H1 (cell line): ENCODE data around the gene TFR2.

Source experiments
- CEBPB ChIP-seq: IDR thresholded peaks from 2 replicates; pipeline ENCODE4 v1.6.1; 2012; ENCODE audit warnings: low read depth, low read length
- CTCF ChIP-seq, 3 experiments: IDR thresholded peaks; 1 replicate in 2 of 3; 2 replicates in 1 of 3; pipeline versions ENCODE4 v1.5.1 to v1.6.1; 2011; ENCODE audit warnings: low read length in 3 of 3, mild to moderate bottlenecking in 3 of 3, inconsistent platforms in 2 of 3, low read depth in 1 of 3, moderate library complexity in 1 of 3; ENCODE audit not compliant: insufficient read depth in 1 of 3; ENCODE audit errors: control extremely low read depth in 1 of 3
- EZH2 ChIP-seq: fragments of 200-600 bp; sonication (generic); IDR thresholded peaks from 2 replicates; pipeline ENCODE4 v1.7.1; 2012; ENCODE audit warnings: low read depth, mild to moderate bottlenecking, moderate library complexity, low read length, inconsistent platforms; ENCODE audit not compliant: severe bottlenecking
- JUND ChIP-seq: IDR thresholded peaks from 2 replicates; pipeline ENCODE4 v1.6.1; 2011; ENCODE audit warnings: mild to moderate bottlenecking, improper control_type of control experiment, low read length
- NRF1 ChIP-seq: IDR thresholded peaks from 2 replicates; pipeline ENCODE4 v1.6.1; 2011; ENCODE audit warnings: mild to moderate bottlenecking, low read depth, low read length, improper control_type of control experiment
- POLR2A ChIP-seq, 2 experiments: IDR thresholded peaks; 1 replicate in 1 of 2; 2 replicates in 1 of 2; pipeline ENCODE4 v1.6.1; 2011; ENCODE audit warnings: low read depth in 2 of 2, low read length in 2 of 2, mild to moderate bottlenecking in 2 of 2; ENCODE audit errors: control extremely low read depth in 1 of 2
- POLR2AphosphoS5 ChIP-seq: IDR thresholded peaks from 2 replicates; pipeline ENCODE4 v1.6.1; 2011; ENCODE audit warnings: low read depth, low read length
- RFX5 ChIP-seq: IDR thresholded peaks from 2 replicates; pipeline ENCODE4 v1.6.1; 2011; ENCODE audit warnings: low read depth, low read length, improper control_type of control experiment, borderline replicate concordance
- RNF2 ChIP-seq: fragments of 200-900, 300-1000 bp; sonication (generic); IDR thresholded peaks from 2 replicates; pipeline ENCODE4 v1.7.1; 2016; ENCODE audit warnings: borderline replicate concordance, low read depth, mild to moderate bottlenecking, antibody characterized with exemption, low read length; ENCODE audit not compliant: poor library complexity, severe bottlenecking; ENCODE audit errors: missing control alignments
- TAF1 ChIP-seq: IDR thresholded peaks from 2 replicates; pipeline ENCODE4 v1.6.1; 2011; ENCODE audit warnings: mild to moderate bottlenecking, low read depth, low read length
- TF ChIP-seq, protein P1 (sequence below): IDR thresholded peaks from 2 replicates; pipeline ENCODE4 v1.6.1; 2012; ENCODE audit warnings: low read length, inconsistent platforms

DNA sequence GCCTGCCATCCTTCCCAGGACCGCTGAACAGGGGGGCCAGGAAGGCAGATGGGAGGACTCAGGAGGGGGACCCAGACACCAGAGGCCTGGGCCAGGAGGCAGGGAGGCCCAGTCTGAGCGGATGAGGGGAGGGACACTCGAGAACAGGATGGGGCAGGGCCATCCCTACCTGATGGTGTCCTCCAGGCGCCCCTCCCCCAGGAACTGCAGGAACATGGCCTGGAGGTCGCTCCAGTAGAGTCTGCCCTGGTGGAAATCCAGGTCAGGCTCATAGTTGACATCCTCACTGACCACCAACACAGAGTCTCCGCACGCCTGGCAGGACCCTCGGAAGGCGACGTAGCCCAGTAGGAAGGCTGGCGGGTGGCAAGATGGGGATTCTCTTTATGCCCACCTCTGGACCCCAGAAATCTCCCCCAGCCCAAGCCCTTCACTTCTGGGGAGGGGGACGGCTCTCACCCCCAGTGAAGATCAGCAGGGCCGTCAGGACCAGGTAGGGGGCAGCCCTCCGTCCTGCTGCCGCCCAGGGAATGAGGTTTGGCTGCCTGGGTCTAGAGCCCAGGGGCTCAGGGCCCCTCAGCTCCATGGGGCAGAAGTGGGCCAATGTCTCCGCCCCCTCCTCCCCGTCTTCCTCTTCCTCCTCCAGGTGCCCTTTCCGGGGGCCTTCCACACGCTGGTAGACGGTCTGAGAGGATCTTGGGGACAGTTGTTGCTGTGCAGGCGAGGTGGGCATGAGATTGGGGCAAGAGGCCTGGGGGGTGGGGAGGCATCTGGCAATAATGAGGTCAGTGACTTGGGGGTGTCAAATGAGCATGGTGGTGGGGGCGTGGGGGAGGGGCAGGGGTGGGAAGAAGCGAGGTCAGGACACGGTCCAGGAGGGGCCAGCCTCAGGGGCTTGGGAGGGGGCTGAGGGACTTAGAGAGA, 573 bp downstream of the TFR2 start:
- no peak for TF ChIP-seq POLR2AphosphoS5
- no peak for TF ChIP-seq RNF2
- TF ChIP-seq CEBPB = no peak
- no peak for TF ChIP-seq POLR2A (IDR thresholded peaks at IDR 0.05; ENCODE audit: control extremely low read depth in 1 of 2, low read depth in 2 of 2, low read length in 2 of 2)
- TF ChIP-seq RFX5 = no peak
- TF ChIP-seq NRF1 = no peak
- TF ChIP-seq EZH2 = no peak
- TF ChIP-seq TAF1 = no peak
- TF ChIP-seq CTCF (IDR thresholded peaks at IDR 0.05; ENCODE audit: control extremely low read depth in 1 of 3, insufficient read depth in 1 of 3, low read depth in 1 of 3, low read length in 3 of 3) = no peak
- TF ChIP-seq, protein P1, sequence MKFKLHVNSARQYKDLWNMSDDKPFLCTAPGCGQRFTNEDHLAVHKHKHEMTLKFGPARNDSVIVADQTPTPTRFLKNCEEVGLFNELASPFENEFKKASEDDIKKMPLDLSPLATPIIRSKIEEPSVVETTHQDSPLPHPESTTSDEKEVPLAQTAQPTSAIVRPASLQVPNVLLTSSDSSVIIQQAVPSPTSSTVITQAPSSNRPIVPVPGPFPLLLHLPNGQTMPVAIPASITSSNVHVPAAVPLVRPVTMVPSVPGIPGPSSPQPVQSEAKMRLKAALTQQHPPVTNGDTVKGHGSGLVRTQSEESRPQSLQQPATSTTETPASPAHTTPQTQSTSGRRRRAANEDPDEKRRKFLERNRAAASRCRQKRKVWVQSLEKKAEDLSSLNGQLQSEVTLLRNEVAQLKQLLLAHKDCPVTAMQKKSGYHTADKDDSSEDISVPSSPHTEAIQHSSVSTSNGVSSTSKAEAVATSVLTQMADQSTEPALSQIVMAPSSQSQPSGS = no peak
- TF ChIP-seq JUND = no peak
